ENCODE measurements around the gene TUSC7.
A peak's percentile ranks its signal among the peaks of the same experiment; 100 is the strongest.

Gene TUSC7

DNA sequence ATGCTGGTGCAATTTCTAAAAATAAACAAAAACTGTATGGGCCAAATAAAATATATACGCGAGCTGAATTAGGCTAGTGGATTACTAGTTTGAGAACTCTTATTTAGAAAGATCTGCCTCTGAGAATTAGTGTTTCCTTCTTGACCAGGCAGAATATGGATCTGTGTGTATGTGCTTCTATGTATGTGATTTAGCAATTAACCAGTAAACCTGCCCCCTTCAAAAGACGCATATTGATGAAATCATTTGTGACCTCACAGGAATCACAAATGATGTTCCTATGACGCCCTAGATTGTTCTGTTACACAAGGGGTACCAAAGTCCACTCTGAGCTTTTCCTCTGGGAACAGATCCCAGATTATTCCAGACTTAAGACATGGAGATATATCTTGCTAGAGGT is at the start of gene TUSC7:
TSS of gene TUSC7 (plus strand) at position 301 of the 400 bp plus-strand sequence.
- DNase-seq (ENCODE audit: low spot score): no peak

- DNase-seq (ENCODE audit: low spot score): no peak
Observed at GRCh38 chr3:116661196-116661595, 48.4 kb upstream of the TUSC7 start.

DNA sequence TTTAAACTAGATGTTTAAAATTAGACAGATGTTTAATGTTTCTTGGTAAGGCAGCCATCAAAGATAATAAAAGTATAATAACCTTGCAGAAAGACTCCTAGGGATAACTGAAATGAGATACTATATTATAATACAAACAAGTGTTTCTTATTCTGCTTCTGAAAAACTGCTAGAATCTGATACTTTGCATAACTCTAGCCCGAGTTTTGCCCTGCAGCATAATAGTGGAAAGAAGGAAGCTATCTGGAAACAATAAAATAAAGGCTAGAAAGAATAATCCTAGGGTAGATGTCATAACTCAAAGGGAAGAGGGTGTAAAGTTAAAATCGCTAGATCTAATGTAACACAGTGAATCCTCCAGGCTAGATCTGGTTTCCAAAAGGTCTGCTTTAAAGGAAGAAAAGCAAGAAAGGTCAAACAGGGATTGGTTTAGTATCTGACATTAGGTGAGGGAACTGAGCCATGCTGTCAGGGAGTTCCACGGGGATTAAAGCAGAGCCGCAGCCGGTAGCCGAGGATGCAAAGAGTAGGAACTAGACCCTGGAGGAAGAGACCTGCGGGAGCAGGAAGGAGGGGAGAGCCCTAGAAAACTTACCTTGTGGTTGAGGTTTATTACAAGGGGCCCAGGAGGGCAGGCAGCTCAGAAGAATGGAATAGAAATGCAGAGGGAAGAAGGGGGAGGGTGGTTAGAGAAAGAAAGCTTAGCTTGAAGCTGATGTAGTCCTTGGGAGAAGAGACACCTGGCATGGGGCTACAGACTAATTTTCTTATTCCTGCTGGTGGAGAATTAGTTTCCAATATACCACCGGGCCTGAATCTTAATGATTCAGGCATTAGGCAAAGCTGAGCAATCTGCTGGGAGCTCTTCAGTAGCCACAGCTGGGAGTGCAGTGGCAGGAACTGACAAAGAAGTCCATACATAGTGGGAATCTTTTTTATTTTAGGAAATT is 46.1 kb upstream of the TUSC7 start:
- DNase-seq (ENCODE audit: low spot score): no peak

DNA sequence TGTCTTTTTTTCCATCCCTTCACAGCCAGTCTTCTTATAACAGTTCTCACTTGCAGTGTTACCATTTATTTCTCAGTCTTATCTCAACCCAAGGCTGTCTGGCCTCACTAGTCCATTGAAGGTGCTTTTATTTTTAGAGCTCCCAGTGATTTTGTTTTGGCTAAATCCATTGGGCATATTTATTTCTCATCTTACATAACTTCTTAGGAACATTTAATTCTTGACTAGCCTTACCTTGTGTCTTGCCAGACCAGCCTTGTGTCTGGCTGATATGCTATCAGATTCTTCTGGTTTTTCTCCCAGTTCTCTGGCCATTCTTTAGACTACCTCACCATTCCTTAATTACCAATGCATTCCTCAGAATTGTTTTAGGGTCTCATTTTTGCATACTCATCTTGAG is 42.3 kb upstream of the TUSC7 start:
- DNase-seq (ENCODE audit: low spot score): no peak

DNA sequence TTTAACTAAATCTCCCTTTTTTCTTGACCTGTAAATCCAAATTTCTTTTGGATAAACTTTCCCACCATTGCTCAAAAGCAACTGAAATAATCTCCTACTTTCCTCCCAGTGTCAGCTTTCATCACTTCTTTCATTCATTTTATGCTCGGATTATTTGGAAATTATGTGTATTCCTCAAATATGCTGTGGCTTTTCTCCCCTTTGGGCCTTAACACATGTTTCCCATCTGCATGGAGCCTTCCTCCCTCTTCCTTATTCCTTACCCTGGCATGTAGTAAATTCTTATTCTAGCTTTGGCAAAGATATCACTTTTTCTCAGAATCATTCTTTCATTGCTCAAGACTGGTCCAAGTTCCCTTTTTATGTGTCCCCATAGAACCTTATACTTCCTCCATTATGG is 41.8 kb upstream of the TUSC7 start:
- no peak for DNase-seq (ENCODE audit: low spot score)

- DNase-seq (ENCODE audit: low spot score): peak; percentile 20
Observed at GRCh38 chr3:116669576-116669975, 40.0 kb upstream of the TUSC7 start.

GRCh38 chr3:116671151-116671550 is 38.4 kb upstream of the TUSC7 start:
- no peak for DNase-seq (ENCODE audit: low spot score)

- no peak for DNase-seq (ENCODE audit: low spot score)
Observed at GRCh38 chr3:116678853-116679252, 30.7 kb upstream of the TUSC7 start.

DNA sequence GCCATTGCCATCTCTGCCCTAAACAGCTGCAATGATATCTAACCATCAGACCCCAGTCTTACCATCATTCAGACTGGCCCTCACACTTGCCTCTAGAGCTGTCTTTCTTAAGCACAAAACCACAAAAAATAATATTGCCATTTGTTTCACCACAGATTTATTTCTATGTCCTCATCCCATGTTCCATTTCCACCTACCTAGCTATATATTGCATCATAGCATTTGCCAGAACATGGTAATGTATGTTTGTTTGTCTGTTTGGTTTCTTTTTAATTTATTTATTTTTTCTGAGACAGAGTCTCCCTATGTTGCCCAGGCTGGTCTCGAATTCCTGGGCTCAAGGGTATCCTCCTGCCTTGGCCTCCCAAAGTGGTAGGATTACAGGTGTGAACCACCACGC is 18.5 kb upstream of the TUSC7 start:
- DNase-seq (ENCODE audit: low spot score): no peak

DNA sequence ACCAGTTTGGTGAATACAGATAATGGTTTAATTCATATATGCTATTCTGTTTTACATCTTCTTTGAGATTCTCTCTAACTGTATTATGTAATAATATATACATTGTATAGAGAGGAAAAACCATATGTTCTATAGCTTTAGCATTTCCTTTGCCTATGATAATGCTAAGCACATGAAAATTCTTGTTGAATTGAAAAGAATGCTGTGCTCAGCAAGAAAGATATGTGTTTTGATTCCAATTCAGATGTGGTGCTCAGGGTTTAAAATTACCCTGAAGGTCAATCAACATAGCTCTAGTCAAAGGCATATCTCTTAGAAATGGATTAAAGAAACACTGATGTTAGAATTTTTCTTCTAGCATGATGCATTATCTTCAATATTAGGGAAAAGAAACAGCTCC is 8.5 kb upstream of the TUSC7 start:
- no peak for DNase-seq (ENCODE audit: low spot score)

- DNase-seq (ENCODE audit: low spot score): no peak
Observed at GRCh38 chr3:116702334-116702733, 7.2 kb upstream of the TUSC7 start.

DNA sequence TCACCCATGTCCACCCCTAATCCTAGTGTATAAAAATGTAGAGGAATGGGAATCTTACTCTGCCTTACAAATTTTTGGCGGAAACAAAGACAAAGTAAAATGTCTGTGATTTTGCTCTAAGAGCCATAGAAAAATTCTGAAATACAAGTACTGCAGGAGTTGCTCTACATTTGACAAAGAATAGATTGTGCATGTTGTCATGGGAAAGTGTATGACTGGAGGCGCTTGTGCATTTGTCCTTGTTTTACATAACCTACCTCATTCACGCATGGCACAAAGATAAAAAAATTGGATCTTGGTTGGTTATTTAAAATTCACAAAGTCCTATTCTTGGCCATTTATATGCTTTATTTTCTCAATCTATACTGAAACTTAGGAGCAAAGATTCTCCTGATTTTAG is 2.0 kb upstream of the TUSC7 start:
- no peak for DNase-seq (ENCODE audit: low spot score)

- no peak for DNase-seq (ENCODE audit: low spot score)
Observed at GRCh38 chr3:116716490-116716889, 6.9 kb downstream of the TUSC7 start.

DNA sequence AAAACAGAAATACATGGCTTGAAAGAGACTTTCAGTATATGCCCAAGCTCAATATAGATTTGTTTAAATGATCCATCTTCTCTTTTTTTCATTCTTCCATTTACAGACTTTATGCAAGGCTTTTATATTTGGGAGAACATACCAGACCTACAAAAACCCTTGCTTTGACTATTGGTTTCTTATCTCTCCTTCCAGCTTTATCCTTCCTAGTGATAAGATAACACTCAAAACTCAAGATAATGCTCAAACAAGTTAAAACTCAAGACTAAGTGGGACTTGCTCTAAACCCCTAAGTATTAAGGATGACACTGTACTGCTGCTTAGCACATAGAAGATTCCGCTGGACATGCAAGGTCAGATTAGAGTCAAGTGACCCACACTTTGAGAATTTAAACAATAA is 8.0 kb downstream of the TUSC7 start:
- DNase-seq (ENCODE audit: low spot score): no peak

DNA sequence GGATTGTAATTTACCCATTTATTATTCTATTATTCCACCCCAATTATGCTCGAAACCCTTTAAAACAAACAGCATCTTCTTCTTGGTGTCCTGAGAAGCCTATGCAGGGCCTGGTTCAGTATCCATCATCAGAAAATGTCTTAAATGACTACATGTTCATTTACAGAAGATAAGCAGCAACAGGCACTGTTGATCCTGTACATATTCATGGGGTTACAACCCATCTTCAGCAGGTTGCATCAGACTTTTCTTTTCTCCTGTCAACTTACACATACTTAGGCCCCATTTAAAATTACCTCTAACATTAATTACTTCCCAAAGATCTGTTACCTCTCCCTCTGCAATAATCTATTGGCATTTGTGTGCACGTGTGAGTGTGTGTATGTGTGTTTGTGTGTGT is 18.9 kb downstream of the TUSC7 start:
- no peak for DNase-seq (ENCODE audit: low spot score)

DNA sequence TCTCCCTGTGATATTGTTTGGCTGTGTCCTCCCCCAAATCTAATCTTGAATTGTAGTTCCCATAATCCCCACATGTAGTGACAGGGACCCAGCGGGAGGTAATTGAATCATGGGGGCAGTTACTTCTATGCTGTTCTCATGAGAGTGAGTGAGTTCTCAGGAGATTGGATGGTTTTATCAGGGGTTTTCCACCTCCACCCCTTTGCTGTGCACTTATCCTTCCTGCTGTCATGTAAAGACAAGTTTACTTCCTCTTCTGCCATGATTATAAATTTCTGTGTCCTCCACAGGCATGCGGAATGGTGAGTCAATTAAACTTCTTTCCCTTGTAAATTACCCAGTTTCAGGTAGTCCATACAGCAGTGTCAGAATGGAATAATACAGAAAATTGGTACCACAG is 24.7 kb downstream of the TUSC7 start:
- DNase-seq (ENCODE audit: low spot score): no peak

GRCh38 chr3:116739678-116740077 is 30.1 kb downstream of the TUSC7 start:
- DNase-seq (ENCODE audit: low spot score): no peak

GRCh38 chr3:116740293-116740692 is 30.7 kb downstream of the TUSC7 start:
- DNase-seq (ENCODE audit: low spot score): no peak

- peak; percentile 40 for DNase-seq (ENCODE audit: low spot score)
Observed at GRCh38 chr3:116741467-116741866, 31.9 kb downstream of the TUSC7 start.

- no peak for DNase-seq (ENCODE audit: low spot score)
Observed at GRCh38 chr3:116743062-116743461, 33.5 kb downstream of the TUSC7 start.

- no peak for DNase-seq (ENCODE audit: low spot score)
Observed at GRCh38 chr3:116749388-116749787, 39.8 kb downstream of the TUSC7 start.

DNA sequence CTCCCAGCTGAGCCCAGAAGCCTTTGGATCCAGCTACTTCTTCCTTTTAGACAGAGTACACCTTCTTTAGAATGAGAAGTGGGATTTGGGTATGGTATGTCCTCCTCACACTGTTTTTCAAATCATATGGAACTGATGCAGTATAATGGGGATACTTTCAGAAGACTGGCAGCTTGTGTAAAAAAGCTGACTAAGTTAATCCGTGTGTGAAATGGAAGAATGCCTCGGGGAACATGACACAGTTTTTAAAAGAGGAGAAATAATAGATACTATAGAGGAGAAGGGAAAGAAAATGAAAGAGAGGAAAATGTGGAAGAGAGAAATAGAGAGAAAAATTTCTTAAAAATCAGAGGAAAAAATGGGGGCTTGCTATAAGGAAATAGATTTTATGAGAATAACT is 47.7 kb downstream of the TUSC7 start:
- no peak for DNase-seq (ENCODE audit: low spot score)

DNA sequence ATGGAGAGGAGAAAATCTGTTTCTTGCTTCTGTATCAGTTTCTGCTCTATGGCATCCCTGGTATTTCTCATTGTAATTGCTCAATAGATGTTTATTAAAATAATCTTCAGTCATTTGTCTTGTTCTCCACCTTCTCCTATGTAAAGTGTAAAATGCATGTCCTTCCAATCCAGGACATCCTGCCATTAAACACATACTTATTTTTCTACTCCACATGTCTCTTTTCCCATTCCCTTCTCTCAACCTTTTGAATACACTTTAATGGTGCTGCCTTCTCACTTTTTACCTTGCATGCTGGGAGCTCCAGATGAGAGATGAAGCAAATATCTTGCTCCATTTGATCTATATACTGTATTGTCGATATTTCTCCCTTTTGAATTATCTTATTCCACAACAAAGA is 49.7 kb downstream of the TUSC7 start:
- DNase-seq (ENCODE audit: low spot score): no peak
